Measurements from ENCODE around the gene PSME3. TPM values are rescaled to one million over a fixed set of nuclear protein-coding genes. Genes with fewer than 3 reads are reported as not detected.
A peak's percentile ranks its signal among the peaks of the same experiment; 100 is the strongest.

Gene PSME3
- total RNA-seq, 1 donor from 2014 or later, result 108 TPM

DNA sequence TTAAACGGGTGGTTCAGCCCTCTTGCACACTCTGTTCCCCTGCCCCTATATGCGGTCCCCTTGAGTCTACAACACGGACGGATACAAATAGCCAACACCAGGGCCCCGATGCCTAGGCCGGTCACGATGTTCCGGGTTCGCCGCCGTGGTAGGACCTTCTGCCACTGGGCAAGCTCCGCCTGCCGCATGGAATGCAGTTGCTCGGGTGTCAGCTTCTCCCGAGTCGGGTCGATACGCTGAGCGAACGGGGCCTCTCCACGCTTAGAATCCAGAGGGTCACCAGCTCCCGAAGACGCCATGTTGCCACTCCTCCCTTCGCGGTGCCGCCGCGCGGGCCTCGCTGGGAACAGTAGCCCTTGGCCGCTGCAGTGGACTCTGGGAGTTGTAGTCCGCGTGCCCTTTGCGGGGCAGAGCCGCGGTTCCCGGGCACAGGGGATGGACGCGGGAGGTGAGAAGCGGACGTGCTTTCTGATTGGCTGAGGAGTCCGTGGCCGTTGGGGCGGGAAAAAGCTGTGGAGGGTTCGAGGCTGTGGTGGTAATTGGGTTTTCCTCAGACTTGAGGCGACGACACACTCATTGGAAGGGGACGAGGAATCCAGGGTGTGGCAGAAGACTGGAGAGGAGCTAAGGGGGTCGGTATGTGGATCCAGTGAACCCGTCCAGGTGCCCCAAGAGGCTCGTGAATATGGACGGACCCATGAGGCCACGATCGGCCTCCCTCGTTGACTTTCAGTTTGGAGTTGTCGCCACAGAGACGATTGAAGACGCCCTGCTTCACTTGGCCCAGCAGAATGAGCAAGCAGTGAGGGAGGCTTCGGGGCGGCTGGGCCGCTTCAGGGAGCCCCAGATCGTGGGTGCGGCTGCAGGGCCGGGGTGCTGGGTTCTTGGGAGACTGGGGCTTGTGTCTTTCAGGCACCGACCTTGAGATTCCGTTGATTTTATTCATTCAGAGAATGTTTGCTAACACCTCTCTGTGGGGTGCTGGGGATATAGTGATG is 34.5 kb upstream of the PSME3 start, which contains the start of the genes CNTD1 and COA3:
Gene CNTD1, plus strand, starts transcription at position 479 of the 998 bp plus-strand sequence. Its CDS starts 207 bp downstream, at position 686.
Gene COA3, minus strand, starts transcription at position 322 of the 998 bp plus-strand sequence. Its CDS starts 23 bp downstream, at position 299.
- peak within 1 kb of the TSS; percentile 73 for H3K9ac ChIP-seq
- Mint-ChIP-seq H3K36me3 (peaks cover 12% of the 10 kb centered on the region), H3K27ac (peak within 1 kb of the TSS; percentile 18), H3K9me3 (peaks cover 3% of the 10 kb centered on the region), H3K4me3 (peak within 1 kb of the TSS; percentile 95), H3K27me3 (ENCODE audit: insufficient read depth, low read depth) (peaks cover 16% of the 10 kb centered on the region), H3K4me1 (peaks cover 20% of the 10 kb centered on the region)
- DNase-seq (ENCODE audit: low spot score), result peak; percentile 93
- H3K9me3 ChIP-seq (ENCODE audit: low read depth), result no peaks in the 10 kb centered on the region
- TF ChIP-seq EZH2 (IDR thresholded peaks at IDR 0.05), result no peak
- no peak for TF ChIP-seq EZH2phosphoT487 (IDR thresholded peaks at IDR 0.05)
- TF ChIP-seq, protein P1, sequence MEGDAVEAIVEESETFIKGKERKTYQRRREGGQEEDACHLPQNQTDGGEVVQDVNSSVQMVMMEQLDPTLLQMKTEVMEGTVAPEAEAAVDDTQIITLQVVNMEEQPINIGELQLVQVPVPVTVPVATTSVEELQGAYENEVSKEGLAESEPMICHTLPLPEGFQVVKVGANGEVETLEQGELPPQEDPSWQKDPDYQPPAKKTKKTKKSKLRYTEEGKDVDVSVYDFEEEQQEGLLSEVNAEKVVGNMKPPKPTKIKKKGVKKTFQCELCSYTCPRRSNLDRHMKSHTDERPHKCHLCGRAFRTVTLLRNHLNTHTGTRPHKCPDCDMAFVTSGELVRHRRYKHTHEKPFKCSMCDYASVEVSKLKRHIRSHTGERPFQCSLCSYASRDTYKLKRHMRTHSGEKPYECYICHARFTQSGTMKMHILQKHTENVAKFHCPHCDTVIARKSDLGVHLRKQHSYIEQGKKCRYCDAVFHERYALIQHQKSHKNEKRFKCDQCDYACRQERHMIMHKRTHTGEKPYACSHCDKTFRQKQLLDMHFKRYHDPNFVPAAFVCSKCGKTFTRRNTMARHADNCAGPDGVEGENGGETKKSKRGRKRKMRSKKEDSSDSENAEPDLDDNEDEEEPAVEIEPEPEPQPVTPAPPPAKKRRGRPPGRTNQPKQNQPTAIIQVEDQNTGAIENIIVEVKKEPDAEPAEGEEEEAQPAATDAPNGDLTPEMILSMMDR (IDR thresholded peaks at IDR 0.05), result peak; percentile 12
- peak within 1 kb of the TSS; percentile 87 for H3K4me3 ChIP-seq
- peaks cover 16% of the 10 kb centered on the region for H3K79me2 ChIP-seq (ENCODE audit: low read depth)
- H3K27me3 ChIP-seq, result peaks cover 34% of the 10 kb centered on the region
- H3K27ac ChIP-seq, result no peak within 1 kb of the TSS
- H4K20me1 ChIP-seq (ENCODE audit: low read depth), result no peaks in the 10 kb centered on the region
- no peaks in the 10 kb centered on the region for H3K36me3 ChIP-seq
- no peaks in the 10 kb centered on the region for H3F3A ChIP-seq (ENCODE audit: low read depth)
- H2AFZ ChIP-seq (replicated peaks), result peak within 1 kb of the TSS; percentile 74
- H3K4me2 ChIP-seq, result peak within 1 kb of the TSS; percentile 92
- peaks cover 7% of the 10 kb centered on the region for H3K4me1 ChIP-seq

DNA sequence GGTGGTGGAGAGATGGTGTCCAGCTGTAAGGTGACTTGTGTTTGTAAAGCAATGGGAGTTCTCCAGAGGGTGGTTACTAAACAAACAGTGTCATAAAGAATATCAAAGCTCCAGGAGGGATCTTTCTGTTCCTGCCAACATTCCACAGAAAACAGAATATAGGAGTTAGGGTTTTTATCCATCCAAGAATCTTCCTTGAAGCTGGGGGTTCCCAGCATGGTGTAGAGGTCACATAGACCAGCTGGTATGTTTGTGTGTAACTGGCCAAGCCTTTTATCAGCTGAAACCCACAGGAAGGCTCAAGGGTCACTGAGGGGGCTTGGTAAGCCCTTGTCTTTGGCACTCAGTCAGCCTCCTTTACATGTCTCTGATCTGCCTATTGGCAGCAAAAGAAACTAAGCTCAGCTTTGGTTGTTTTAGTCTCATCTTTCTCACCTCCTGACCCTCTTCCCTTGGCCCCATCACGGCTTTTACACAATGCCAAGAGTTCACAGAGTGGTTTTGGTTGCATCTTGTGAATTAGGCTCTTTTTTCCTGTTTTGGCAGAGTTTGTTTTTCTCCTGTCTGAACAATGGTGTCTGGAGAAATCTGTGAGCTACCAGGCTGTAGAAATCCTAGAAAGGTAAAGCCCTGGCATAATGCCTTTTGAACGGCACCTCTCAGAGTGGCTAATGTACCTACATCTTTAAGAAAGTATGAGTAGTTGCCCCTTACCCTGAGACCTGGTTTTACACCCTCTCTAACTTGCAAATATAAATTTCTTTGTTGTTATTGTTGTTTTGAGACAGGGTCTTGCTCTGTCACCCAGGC is 29.9 kb upstream of the PSME3 start:
- Histone ChIP-seq H3K4me3 (no peak overlapping the region), H2AFZ (replicated peaks) (no peak overlapping the region), H3K4me2 (no peak overlapping the region), H3K79me2 (ENCODE audit: low read depth) (peaks cover 1% of the 10 kb centered on the region), H4K20me1 (ENCODE audit: low read depth) (no peaks in the 10 kb centered on the region), H3K4me1 (no peaks in the 10 kb centered on the region), H3K9me3 (ENCODE audit: low read depth) (no peaks in the 10 kb centered on the region), H3F3A (ENCODE audit: low read depth) (no peaks in the 10 kb centered on the region), H3K27me3 (peaks cover 34% of the 10 kb centered on the region), H3K27ac (no peak overlapping the region), H3K9ac (no peak overlapping the region), H3K36me3 (no peaks in the 10 kb centered on the region)
- Mint-ChIP-seq H3K36me3 (peaks cover 2% of the 10 kb centered on the region), H3K9me3 (peaks cover 3% of the 10 kb centered on the region), H3K27ac (peak overlapping the region; percentile 80), H3K4me1 (peaks cover 22% of the 10 kb centered on the region), H3K4me3 (peak overlapping the region; percentile 42), H3K27me3 (ENCODE audit: insufficient read depth, low read depth) (peaks cover 12% of the 10 kb centered on the region)
- no peak for TF ChIP-seq EZH2 (IDR thresholded peaks at IDR 0.05)
- no peak for TF ChIP-seq EZH2phosphoT487 (IDR thresholded peaks at IDR 0.05)
- TF ChIP-seq, protein P1 (IDR thresholded peaks at IDR 0.05), result no peak
- no peak for DNase-seq (ENCODE audit: low spot score)

DNA sequence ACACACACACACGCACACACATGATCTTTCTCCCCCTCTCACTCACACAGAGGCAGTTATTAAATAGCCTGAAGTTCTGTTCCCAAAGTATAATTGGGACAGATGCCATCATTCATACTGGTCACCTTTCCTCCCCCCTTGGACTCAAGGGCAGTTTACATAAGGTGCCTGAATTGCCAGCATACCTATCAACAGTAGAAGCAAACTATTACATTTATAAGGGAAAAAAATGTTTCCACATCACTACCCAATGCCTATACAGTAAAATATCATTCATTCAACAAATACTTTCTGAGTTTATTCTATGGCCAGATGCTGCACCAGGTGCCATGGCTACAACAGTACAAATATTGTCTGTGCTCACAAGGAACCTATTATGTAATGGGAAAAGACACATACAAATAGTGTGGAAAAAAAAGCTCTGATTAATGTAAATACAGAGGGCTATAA is 28.3 kb upstream of the PSME3 start:
- Histone ChIP-seq H3K36me3 (no peaks in the 10 kb centered on the region), H3K9ac (no peak overlapping the region), H3K4me1 (no peaks in the 10 kb centered on the region), H2AFZ (replicated peaks) (no peak overlapping the region), H3K27me3 (peaks cover 25% of the 10 kb centered on the region), H3K27ac (no peak overlapping the region), H3K4me2 (no peak overlapping the region), H4K20me1 (ENCODE audit: low read depth) (no peaks in the 10 kb centered on the region), H3K9me3 (ENCODE audit: low read depth) (no peaks in the 10 kb centered on the region), H3K79me2 (ENCODE audit: low read depth) (no peaks in the 10 kb centered on the region), H3F3A (ENCODE audit: low read depth) (no peaks in the 10 kb centered on the region), H3K4me3 (no peak overlapping the region)
- Mint-ChIP-seq H3K27me3 (ENCODE audit: insufficient read depth, low read depth) (peaks cover 2% of the 10 kb centered on the region), H3K36me3 (no peaks in the 10 kb centered on the region), H3K4me1 (peaks cover 16% of the 10 kb centered on the region), H3K4me3 (no peak overlapping the region), H3K9me3 (no peaks in the 10 kb centered on the region), H3K27ac (no peak overlapping the region)
- DNase-seq (ENCODE audit: low spot score), result no peak
- TF ChIP-seq EZH2phosphoT487 (IDR thresholded peaks at IDR 0.05) (no peak), EZH2 (IDR thresholded peaks at IDR 0.05) (no peak)
- TF ChIP-seq, protein P1 (IDR thresholded peaks at IDR 0.05), result no peak
